IMR-90 (cell line): ENCODE data around the gene CDKL5.

Experiments used
- CTCF ChIP-seq: conservative IDR thresholded peaks from 2 replicates; pipeline ENCODE4 v1.5.1; 2012; ENCODE audit warnings: mild to moderate bottlenecking, low read depth, low read length, improper control_type of control experiment
- ELK1 ChIP-seq: fragments of 150-350 bp; IDR thresholded peaks from 2 replicates; pipeline ENCODE4 v1.6.1; 2016; ENCODE audit warnings: low read depth, mild to moderate bottlenecking, low read length, moderate library complexity, borderline replicate concordance
- MAFK ChIP-seq: IDR thresholded peaks from 2 replicates; pipeline ENCODE4 v1.6.1; 2012; ENCODE audit warnings: low read depth, low read length, improper control_type of control experiment
- MAZ ChIP-seq: IDR thresholded peaks from 2 replicates; pipeline ENCODE4 v1.6.1; 2012; ENCODE audit warnings: low read depth, mild to moderate bottlenecking, low read length, improper control_type of control experiment, moderate library complexity, borderline replicate concordance
- MXI1 ChIP-seq: IDR thresholded peaks from 2 replicates; pipeline ENCODE4 v1.6.1; 2012; ENCODE audit warnings: low read depth, mild to moderate bottlenecking, low read length, moderate library complexity, borderline replicate concordance
- POLR2A ChIP-seq: IDR thresholded peaks from 2 replicates; pipeline ENCODE4 v1.6.1; 2012; ENCODE audit warnings: mild to moderate bottlenecking, low read depth, low read length
- RAD21 ChIP-seq: IDR thresholded peaks from 2 replicates; pipeline ENCODE4 v1.6.1; 2012; ENCODE audit warnings: low read length, improper control_type of control experiment
- RFX5 ChIP-seq: IDR thresholded peaks from 2 replicates; pipeline ENCODE4 v1.8.0; 2012; ENCODE audit warnings: low read depth, mild to moderate bottlenecking, low read length, moderate library complexity
- SMC3 ChIP-seq: fragments of 150-350 bp; IDR thresholded peaks from 2 replicates; pipeline ENCODE4 v1.6.1; 2016; ENCODE audit warnings: low read depth, mild to moderate bottlenecking, antibody characterized with exemption, low read length, moderate library complexity
- USF2 ChIP-seq: fragments of 150-350 bp; IDR thresholded peaks from 2 replicates; pipeline ENCODE4 v1.6.1; 2017; ENCODE audit warnings: mild to moderate bottlenecking, antibody characterized with exemption, low read length, low read depth

- TF ChIP-seq RFX5 (no peak), RAD21 (no peak), MAZ (no peak), CTCF (no peak), POLR2A (no peak), MAFK (no peak), SMC3 (no peak), ELK1 (no peak), USF2 (no peak), MXI1 (no peak)
These were observed 191.4 kb downstream of the CDKL5 start for GRCh38 chrX:18616688-18617406.
